Natural killer cell (primary cell): ENCODE results near the gene NCOA3. TPM values are rescaled to one million over a fixed set of nuclear protein-coding genes. Genes with fewer than 3 reads are reported as not detected.

ENCODE experiments used
- ATAC-seq, 3 donors: fragments of 150-1000 bp in 2 of 3; fragments of 200-7000 bp in 1 of 3; cut with Tn5 transposase; 1 replicate in 1 of 3; 2 replicates in 2 of 3; pipeline ENCODE4 v1.10.0; 2021; ENCODE audit warnings: mild to moderate bottlenecking in 2 of 3, moderate library complexity in 2 of 3
- DNase-seq, 2 donors: peaks; one replicate each; pipeline versions ENCODE4 v3.0.0 to v3.0.0-alpha.2; 2013 to 2021; ENCODE audit warnings: mixed read lengths in 1 of 2
- H3K27ac ChIP-seq: one replicate; pipeline ENCODE4 v1.5.1; 2013; ENCODE audit warnings: mild to moderate bottlenecking, low read length
- H3K27me3 ChIP-seq: one replicate; pipeline ENCODE4 v1.6.1; 2013; ENCODE audit warnings: low read length; ENCODE audit not compliant: control insufficient read depth, insufficient read depth
- H3K36me3 ChIP-seq: one replicate; pipeline ENCODE4 v1.6.1; 2013; ENCODE audit warnings: low read length; ENCODE audit not compliant: control insufficient read depth, insufficient read depth
- H3K4me1 ChIP-seq: one replicate; pipeline ENCODE4 v1.6.1; 2013; ENCODE audit warnings: low read length; ENCODE audit not compliant: control insufficient read depth, insufficient read depth
- H3K4me3 ChIP-seq: one replicate; pipeline ENCODE4 v1.5.1; 2013; ENCODE audit warnings: low read length
- H3K9me3 ChIP-seq: one replicate; pipeline ENCODE4 v1.6.1; 2013; ENCODE audit warnings: low read length; ENCODE audit not compliant: control insufficient read depth, insufficient read depth
- H3K27ac Mint-ChIP-seq, 2 donors: one replicate each; pipeline ENCODE4 v1.8.0; 2022; ENCODE audit warnings: mild to moderate bottlenecking in 2 of 2, mixed read lengths in 2 of 2, moderate library complexity in 1 of 2
- H3K27me3 Mint-ChIP-seq, 2 donors: one replicate each; pipeline ENCODE4 v1.8.0; 2022; ENCODE audit warnings: low read depth in 2 of 2, mixed read lengths in 2 of 2
- H3K36me3 Mint-ChIP-seq: one replicate; pipeline ENCODE4 v1.8.0; 2022; ENCODE audit warnings: mixed read lengths
- H3K4me1 Mint-ChIP-seq, 2 donors: one replicate each; pipeline ENCODE4 v1.8.0; 2022; ENCODE audit warnings: mixed read lengths in 2 of 2
- H3K4me3 Mint-ChIP-seq: one replicate; pipeline ENCODE4 v1.8.0; 2022; ENCODE audit warnings: mild to moderate bottlenecking, moderate library complexity, mixed read lengths
- H3K9me3 Mint-ChIP-seq, 2 donors: one replicate each; pipeline ENCODE4 v1.8.0; 2022; ENCODE audit warnings: mixed read lengths in 2 of 2
- CTCF ChIP-seq: fragments of 200-600 bp; IDR thresholded peaks from one replicate; pipeline ENCODE4 v1.8.0; 2022; ENCODE audit warnings: antibody characterized with exemption
- WGBS: methylation state at CpG from one replicate; pipeline ENCODE4 v1.1.7; 2013; ENCODE audit warnings: missing lambda C conversion rate; ENCODE audit not compliant: insufficient coverage; 5-methylcytosine and 5-hydroxymethylcytosine counted together
- intact Hi-C: fragments of 100-400 bp; cut with micrococcal nuclease; formaldehyde crosslinking; loops from one replicate; pipeline ENCODE4 v1.14.2; 2022
- total RNA-seq, 4 donors: library from RNA; stranded (reverse); fragments of 120-200 nt in 1 of 4; gene quantifications; one replicate each; pipeline versions ENCODE4 v1.2.3 to v1.2.4, GENCODE V29; 2013 to 2022

NCOA3 gene
- total RNA-seq, 3 donors from 2014 or later (not counting 1 experiment from before 2014, with no cell fraction given), result 44.3 to 63.3 (median 57.8) TPM

- H3K27ac ChIP-seq, result no peak overlapping the region
- 89% methylated on average over 27 of the region's 27 CpGs for WGBS
- no peaks in the 10 kb centered on the region for H3K27me3 Mint-ChIP-seq
- H3K4me3 ChIP-seq, result no peak overlapping the region
- DNase-seq, result no peak
- intact Hi-C loops, result no loop called here
- peaks cover 7% of the 10 kb centered on the region for H3K4me1 ChIP-seq
- no peaks in the 10 kb centered on the region for H3K36me3 Mint-ChIP-seq
- no peak for TF ChIP-seq CTCF
- H3K27ac Mint-ChIP-seq, result no peak overlapping the region
- ATAC-seq, result no peak
- no peaks in the 10 kb centered on the region for H3K9me3 Mint-ChIP-seq
- peaks cover 7% of the 10 kb centered on the region for H3K36me3 ChIP-seq
- no peaks in the 10 kb centered on the region for H3K9me3 ChIP-seq
- no peak overlapping the region for H3K4me3 Mint-ChIP-seq
- H3K4me1 Mint-ChIP-seq, result peaks cover 7% of the 10 kb centered on the region in 2 donors
- H3K27me3 ChIP-seq, result no peaks in the 10 kb centered on the region
Measured at GRCh38 chr20:47665221-47665991, 163.7 kb downstream of the NCOA3 start.

- H3K36me3 ChIP-seq, result peaks cover 7% of the 10 kb centered on the region
- ATAC-seq (no peak), DNase-seq (no peak)
- H3K9me3 ChIP-seq, result no peaks in the 10 kb centered on the region
- Mint-ChIP-seq H3K27me3 (no peaks in the 10 kb centered on the region), H3K4me3 (no peak overlapping the region), H3K27ac (peak overlapping the region in 1 of 2 donors; percentile 48), H3K4me1 (peaks cover 7% of the 10 kb centered on the region in 2 donors), H3K9me3 (no peaks in the 10 kb centered on the region), H3K36me3 (no peaks in the 10 kb centered on the region)
- H3K4me1 ChIP-seq, result peaks cover 7% of the 10 kb centered on the region
- intact Hi-C loops, result no loop called here
- TF ChIP-seq CTCF, result no peak
- no peak overlapping the region for H3K27ac ChIP-seq
- no peaks in the 10 kb centered on the region for H3K27me3 ChIP-seq
- no peak overlapping the region for H3K4me3 ChIP-seq
- 95% methylated on average over 19 of the region's 19 CpGs for WGBS
Measured at GRCh38 chr20:47666304-47666703, 164.6 kb downstream of the NCOA3 start.

- peaks cover 7% of the 10 kb centered on the region for H3K4me1 ChIP-seq
- Mint-ChIP-seq H3K4me1 (peaks cover 7% of the 10 kb centered on the region in 2 donors), H3K36me3 (no peaks in the 10 kb centered on the region), H3K4me3 (no peak overlapping the region), H3K27ac (peak overlapping the region in 1 of 2 donors; percentile 48), H3K9me3 (no peaks in the 10 kb centered on the region), H3K27me3 (no peaks in the 10 kb centered on the region)
- ATAC-seq, result no peak
- no peaks in the 10 kb centered on the region for H3K9me3 ChIP-seq
- WGBS, result 87% methylated on average over 5 of the region's 5 CpGs
- intact Hi-C loops, result no loop called here
- H3K27ac ChIP-seq, result no peak overlapping the region
- H3K36me3 ChIP-seq, result peaks cover 3% of the 10 kb centered on the region
- DNase-seq, result no peak
- no peak overlapping the region for H3K4me3 ChIP-seq
- H3K27me3 ChIP-seq, result no peaks in the 10 kb centered on the region
- no peak for TF ChIP-seq CTCF
Measured at GRCh38 chr20:47667086-47667485, 165.4 kb downstream of the NCOA3 start.
